Hepatocyte (in vitro differentiated cells): ENCODE results near the gene ZNF276. TPM values are rescaled to one million over a fixed set of nuclear protein-coding genes. Genes with fewer than 3 reads are reported as not detected.

ENCODE experiments used
- DNase-seq: peaks from one replicate; pipeline ENCODE4 v3.0.0-alpha.2; 2016; ENCODE audit warnings: low spot score
- H2AFZ ChIP-seq: fragments of 200-600 bp; sonication (generic); 2 replicates; pipeline ENCODE4 v1.6.0; 2016; ENCODE audit warnings: antibody characterized with exemption, mild to moderate bottlenecking
- H3K27ac ChIP-seq: fragments of 200-600 bp; sonication (generic); 2 replicates; pipeline ENCODE4 v1.5.1; 2016; ENCODE audit warnings: mild to moderate bottlenecking
- H3K27me3 ChIP-seq: fragments of 200-600 bp; sonication (generic); 2 replicates; pipeline ENCODE4 v1.6.1; 2016
- H3K36me3 ChIP-seq: fragments of 200-600 bp; sonication (generic); replicated peaks from 2 replicates; pipeline ENCODE4 v1.5.1; 2016; ENCODE audit warnings: low read depth; ENCODE audit not compliant: insufficient read depth
- H3K4me1 ChIP-seq: fragments of 200-600 bp; sonication (generic); 2 replicates; pipeline ENCODE4 v1.5.1; 2016; ENCODE audit warnings: mild to moderate bottlenecking, moderate library complexity; ENCODE audit not compliant: insufficient read depth
- H3K4me2 ChIP-seq: fragments of 200-600 bp; sonication (generic); 2 replicates; pipeline ENCODE4 v1.6.0; 2016
- H3K4me3 ChIP-seq: fragments of 200-600 bp; sonication (generic); 2 replicates; pipeline ENCODE4 v1.5.1; 2016; ENCODE audit warnings: mild to moderate bottlenecking
- H3K79me2 ChIP-seq: fragments of 200-600 bp; sonication (generic); 2 replicates; pipeline ENCODE4 v1.6.0; 2017; ENCODE audit warnings: mild to moderate bottlenecking
- H3K9me2 ChIP-seq: fragments of 200-600 bp; sonication (generic); replicated peaks from 2 replicates; pipeline ENCODE4 v1.6.0; 2017; ENCODE audit warnings: mild to moderate bottlenecking; ENCODE audit not compliant: insufficient read depth
- H3K9me3 ChIP-seq: fragments of 200-600 bp; sonication (generic); 2 replicates; pipeline ENCODE4 v1.5.1; 2016; ENCODE audit warnings: low read depth, mild to moderate bottlenecking
- H4K20me1 ChIP-seq: fragments of 200-600 bp; sonication (generic); 2 replicates; pipeline ENCODE4 v1.6.0; 2016; ENCODE audit warnings: mild to moderate bottlenecking; ENCODE audit not compliant: insufficient read depth, poor library complexity, severe bottlenecking
- CTCF ChIP-seq: fragments of 200-600 bp; sonication (generic); IDR thresholded peaks from 2 replicates; pipeline ENCODE4 v1.5.1; 2016; ENCODE audit warnings: antibody characterized with exemption, mild to moderate bottlenecking; ENCODE audit not compliant: poor library complexity
- EZH2 ChIP-seq: fragments of 200-600 bp; sonication (generic); IDR thresholded peaks from 2 replicates; pipeline ENCODE4 v1.6.1; 2016; ENCODE audit warnings: antibody characterized with exemption, mild to moderate bottlenecking, borderline replicate concordance
- EZH2phosphoT487 ChIP-seq: fragments of 200-600 bp; sonication (generic); IDR thresholded peaks from one replicate; pipeline ENCODE4 v1.6.1; 2018; ENCODE audit warnings: antibody characterized with exemption, mild to moderate bottlenecking, low read depth, moderate library complexity; ENCODE audit not compliant: unreplicated experiment, severe bottlenecking
- WGBS: methylation state at CpG from one replicate; pipeline ENCODE4 v1.1.6; 2016; ENCODE audit warnings: low lambda C conversion rate; ENCODE audit errors: missing lambda C conversion rate; 5-methylcytosine and 5-hydroxymethylcytosine counted together
- polyA plus RNA-seq: library from polyadenylated mRNA; unstranded; fragments of >200 nt; fragmentation: Nextera tagmentation; extraction: Ambion mirVana; gene quantifications from 2 replicates; pipeline ENCODE4 v1.2.1, GENCODE V29; 2016
- total RNA-seq: library from RNA; depleted of rRNA; stranded (reverse); fragments of >200 nt; gene quantifications from 2 replicates; pipeline ENCODE4 v1.2.3, GENCODE V29; 2014

The ZNF276 gene
- total and polyA plus RNA-seq, 2 experiments from 2014 or later, result 15.0 to 23.2 TPM

DNA sequence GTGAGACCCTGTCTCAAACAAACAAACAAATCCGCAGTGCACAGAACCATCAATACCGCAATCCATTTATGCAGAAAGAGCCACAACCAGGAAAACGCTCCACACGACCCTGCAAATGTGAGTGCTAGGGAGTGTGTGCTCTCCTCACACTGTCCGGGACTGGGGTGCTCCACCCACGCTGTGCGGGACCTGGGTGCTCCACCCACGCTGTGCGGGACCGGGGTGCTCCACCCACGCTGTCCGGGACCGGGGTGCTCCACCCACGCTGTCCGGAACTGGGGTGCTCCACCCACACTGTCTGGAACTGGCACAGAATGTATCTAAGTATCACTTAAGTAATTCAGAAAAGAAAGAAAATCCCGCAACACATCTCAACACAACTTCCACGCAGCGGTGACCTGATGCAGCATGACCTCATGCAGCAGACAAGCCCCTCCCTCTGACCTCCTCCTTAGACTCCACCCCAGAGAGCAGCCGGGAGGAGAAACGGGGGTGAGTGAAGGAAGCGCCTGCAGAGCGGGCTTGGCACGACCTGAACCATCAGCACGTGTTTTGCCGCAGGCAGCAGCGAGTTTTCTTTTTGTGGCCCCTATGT, 38.5 kb downstream of the ZNF276 start:
- no peak overlapping the region for H3K27ac ChIP-seq
- no peak overlapping the region for H2AFZ ChIP-seq
- no peaks in the 10 kb centered on the region for H3K4me1 ChIP-seq
- no peak overlapping the region for H3K4me2 ChIP-seq
- no peak for DNase-seq
- no peaks in the 10 kb centered on the region for H4K20me1 ChIP-seq
- H3K36me3 ChIP-seq, result no peaks in the 10 kb centered on the region
- no peaks in the 10 kb centered on the region for H3K79me2 ChIP-seq
- no peak overlapping the region for H3K4me3 ChIP-seq
- H3K9me2 ChIP-seq, result no peaks in the 10 kb centered on the region
- H3K27me3 ChIP-seq, result no peaks in the 10 kb centered on the region
- WGBS, result 93% methylated on average over 26 of the region's 26 CpGs
- H3K9me3 ChIP-seq, result no peaks in the 10 kb centered on the region
- no peak for TF ChIP-seq EZH2
- no peak for TF ChIP-seq EZH2phosphoT487
- no peak for TF ChIP-seq CTCF

DNA sequence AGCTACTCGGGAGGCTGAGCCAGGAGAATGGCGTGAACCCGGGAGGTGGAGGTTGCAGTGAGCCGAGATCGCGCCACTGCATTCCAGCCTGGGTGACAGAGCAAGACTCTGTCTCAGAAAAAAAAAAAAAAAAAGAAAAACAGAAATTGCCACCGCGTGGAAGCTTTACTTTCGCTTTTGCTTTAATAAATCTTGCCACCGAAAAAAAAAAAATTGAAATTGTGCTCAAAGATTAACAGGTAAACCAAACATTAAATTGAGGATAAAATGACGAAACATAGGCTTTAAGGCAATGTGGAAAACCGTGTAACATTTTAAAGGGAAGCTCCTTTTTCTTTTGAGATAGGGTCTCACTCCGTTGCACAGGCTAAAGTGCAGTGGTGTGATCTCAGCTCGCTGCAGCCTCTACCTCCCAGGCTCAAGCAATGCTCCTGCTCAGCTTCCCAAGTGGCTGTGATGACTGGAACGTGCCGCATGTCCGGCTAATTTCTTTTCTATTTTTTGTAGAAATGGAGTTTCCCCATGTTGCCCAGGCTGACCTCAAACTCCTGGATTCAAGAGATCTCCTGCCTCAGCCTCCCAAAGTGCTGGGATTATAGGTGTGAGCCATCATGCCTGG, 40.1 kb downstream of the ZNF276 start:
- TF ChIP-seq CTCF (no peak), EZH2phosphoT487 (no peak), EZH2 (no peak)
- Histone ChIP-seq H3K4me3 (no peak overlapping the region), H3K36me3 (no peaks in the 10 kb centered on the region), H3K9me3 (no peaks in the 10 kb centered on the region), H3K9me2 (no peaks in the 10 kb centered on the region), H3K27ac (no peak overlapping the region), H3K4me1 (no peaks in the 10 kb centered on the region), H3K79me2 (no peaks in the 10 kb centered on the region), H2AFZ (no peak overlapping the region), H3K4me2 (no peak overlapping the region), H4K20me1 (no peaks in the 10 kb centered on the region), H3K27me3 (no peaks in the 10 kb centered on the region)
- WGBS, result 95% methylated on average over 17 of the region's 17 CpGs
- DNase-seq, result no peak

- 94% methylated on average over 18 of the region's 18 CpGs for WGBS
- no peak overlapping the region for H3K4me2 ChIP-seq
- H3K79me2 ChIP-seq, result no peaks in the 10 kb centered on the region
- H3K4me1 ChIP-seq, result no peaks in the 10 kb centered on the region
- H3K36me3 ChIP-seq, result no peaks in the 10 kb centered on the region
- H3K9me3 ChIP-seq, result no peaks in the 10 kb centered on the region
- H3K27me3 ChIP-seq, result no peaks in the 10 kb centered on the region
- no peak overlapping the region for H2AFZ ChIP-seq
- no peak for DNase-seq
- TF ChIP-seq EZH2phosphoT487 (no peak), EZH2 (no peak), CTCF (no peak)
- H3K27ac ChIP-seq, result no peak overlapping the region
- no peaks in the 10 kb centered on the region for H4K20me1 ChIP-seq
- H3K9me2 ChIP-seq, result no peaks in the 10 kb centered on the region
- H3K4me3 ChIP-seq, result no peak overlapping the region
Observed at GRCh38 chr16:89764711-89765201, 43.4 kb downstream of the ZNF276 start.
